ENCODE results near the gene HTATSF1.

DNA sequence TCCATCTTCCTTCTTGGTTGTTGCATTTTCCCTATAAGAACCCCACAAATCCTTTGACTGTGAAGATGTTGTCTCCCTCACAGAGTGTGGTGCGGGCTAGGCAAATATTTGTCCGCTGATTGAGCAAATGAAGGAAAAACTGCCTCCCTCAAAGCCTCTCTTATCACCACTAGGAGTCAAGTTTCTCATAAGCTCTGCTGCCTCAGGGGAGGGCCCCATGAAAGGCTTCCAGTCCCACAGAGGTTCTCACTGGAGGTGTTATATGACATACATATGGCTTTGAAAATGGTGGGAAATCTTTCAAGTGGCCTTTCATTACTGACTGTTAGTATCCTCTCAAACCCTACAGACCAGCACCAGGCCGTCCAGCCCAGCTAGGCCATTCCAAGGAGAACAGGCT, 43.9 kb downstream of the HTATSF1 start:
- no peak for TF ChIP-seq CTCF (conservative IDR thresholded peaks at IDR 0.05)
- TF ChIP-seq ZFX (IDR thresholded peaks at IDR 0.05) = no peak
